Motor neuron (in vitro differentiated cells): ENCODE data around the gene ZP1. TPM values are rescaled to one million over a fixed set of nuclear protein-coding genes. Genes with fewer than 3 reads are reported as not detected.

ENCODE experiments used
- ATAC-seq, 8 experiments: fragments of 200-7000 bp; cut with Tn5 transposase; replicated peaks in 6 of 8; 2 replicates each; pipeline ENCODE4 v1.8.0; 2021; ENCODE audit warnings: mild to moderate bottlenecking in 8 of 8, moderate library complexity in 8 of 8
- H3K27ac ChIP-seq, 2 donors: fragments of 250-450 bp; sonication (Bioruptor Pico); 2 replicates each; pipeline ENCODE4 v1.9.0; 2021; ENCODE audit warnings: antibody characterized with exemption in 2 of 2, mild to moderate bottlenecking in 2 of 2, moderate library complexity in 1 of 2
- H3K4me1 ChIP-seq, 2 donors: fragments of 250-450 bp; sonication (Bioruptor Pico); replicated peaks in 1 of 2; 2 replicates each; pipeline ENCODE4 v1.6.1; 2021; ENCODE audit warnings: antibody characterized with exemption in 2 of 2, mild to moderate bottlenecking in 2 of 2, moderate library complexity in 1 of 2
- H3K4me3 ChIP-seq, 5 donors: fragments of 250-450 bp; sonication (Bioruptor Pico); 2 replicates each; pipeline ENCODE4 v1.9.0; 2021; ENCODE audit warnings: antibody characterized with exemption in 5 of 5, mild to moderate bottlenecking in 5 of 5, moderate library complexity in 4 of 5
- WGBS, 10 experiments: fragments of 450-650 bp; shearing (Covaris generic); methylation state at CpG; one replicate each; pipeline ENCODE4 v1.0.0; 2022; 5-methylcytosine and 5-hydroxymethylcytosine counted together
- in situ Hi-C, 9 experiments: fragments of 400-800 bp; cut with MboI; loops; one replicate each; pipeline ENCODE4 v1.15.0; 2021; ENCODE audit warnings: low sequenced_read_pairs in 9 of 9, low pct_unique_long_range_greater_than_20kb in 2 of 9; ENCODE audit not compliant: unreplicated experiment in 9 of 9
- total RNA-seq, 8 experiments: library from RNA; unstranded; fragments of 300-600 nt; gene quantifications; 2 replicates each; pipeline versions ENCODE4 v1.2.3 to v1.2.4, GENCODE V29; 2022

ZP1 gene
- total RNA-seq, 8 experiments from 2014 or later = 0.56 to 0.95 (median 0.65) TPM; not detected in 4

- WGBS, 10 experiments = 44 to 95% (median 83%) methylated on average over 1 to 5 of the region's 5 CpGs; no CpG with 5 or more reads in 3 of the 10 experiments
- ATAC-seq = no peak
- Histone ChIP-seq H3K27ac (no peak overlapping the region), H3K4me3 (no peak overlapping the region), H3K4me1 (peaks cover 7 to 8% of the 10 kb centered on the region in 2 donors)
- in situ Hi-C loops = no loop called here
Measured at GRCh38 chr11:60857378-60858232, 9.7 kb upstream of the ZP1 start.

- no peak overlapping the region for H3K27ac ChIP-seq
- 20 to 100% (median 88%) methylated on average over 1 to 6 of the region's 8 CpGs; no CpG with 5 or more reads in 1 of the 10 experiments for WGBS, 10 experiments
- H3K4me1 ChIP-seq = peaks cover 7 to 8% of the 10 kb centered on the region in 2 donors
- H3K4me3 ChIP-seq = no peak overlapping the region
- no peak for ATAC-seq
- in situ Hi-C loops = no loop called here
Measured at GRCh38 chr11:60858236-60858635, 9.1 kb upstream of the ZP1 start.

DNA sequence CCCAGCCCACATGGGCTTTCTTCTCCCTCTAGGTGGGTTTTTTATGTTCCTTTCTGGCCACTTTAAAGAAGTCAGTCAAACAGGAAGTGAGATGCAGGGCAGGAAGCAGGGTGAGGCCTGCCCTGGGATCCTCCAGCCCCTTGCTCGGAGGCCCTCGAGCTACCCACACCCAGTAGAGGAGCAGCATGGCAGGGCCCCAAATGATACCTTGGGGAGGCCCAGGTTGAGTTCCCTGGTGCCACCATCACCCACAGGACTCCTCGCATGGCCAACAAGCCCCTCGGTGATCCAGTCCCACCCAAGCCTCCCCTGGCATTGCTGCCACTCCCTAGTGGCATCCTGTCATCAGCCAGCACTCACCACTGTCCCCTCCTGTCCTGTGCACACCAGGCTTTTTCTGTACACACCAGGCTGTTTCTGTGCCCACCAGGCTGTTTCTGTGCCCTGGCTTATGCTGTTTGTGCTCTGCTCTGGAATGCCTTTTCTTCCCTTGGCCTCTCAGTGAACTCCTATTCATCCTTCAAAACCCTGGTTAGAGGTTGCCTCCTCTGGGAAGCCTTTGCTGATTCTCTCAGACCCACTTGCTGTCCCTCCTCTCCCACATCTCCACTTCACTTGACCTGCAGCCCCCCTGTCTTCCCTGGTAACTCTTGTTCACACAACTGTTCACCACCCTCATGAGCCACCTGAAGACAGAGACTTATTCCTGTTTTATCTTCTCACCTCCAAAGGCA, 8.4 kb upstream of the ZP1 start:
- 60 to 100% (median 82%) methylated on average over 1 to 2 of the region's 4 CpGs; no CpG with 5 or more reads in 4 of the 10 experiments for WGBS, 10 experiments
- in situ Hi-C loops = no loop called here
- no peak overlapping the region for H3K4me3 ChIP-seq
- H3K27ac ChIP-seq = no peak overlapping the region
- no peak for ATAC-seq
- H3K4me1 ChIP-seq = peaks cover 7 to 8% of the 10 kb centered on the region in 2 donors

DNA sequence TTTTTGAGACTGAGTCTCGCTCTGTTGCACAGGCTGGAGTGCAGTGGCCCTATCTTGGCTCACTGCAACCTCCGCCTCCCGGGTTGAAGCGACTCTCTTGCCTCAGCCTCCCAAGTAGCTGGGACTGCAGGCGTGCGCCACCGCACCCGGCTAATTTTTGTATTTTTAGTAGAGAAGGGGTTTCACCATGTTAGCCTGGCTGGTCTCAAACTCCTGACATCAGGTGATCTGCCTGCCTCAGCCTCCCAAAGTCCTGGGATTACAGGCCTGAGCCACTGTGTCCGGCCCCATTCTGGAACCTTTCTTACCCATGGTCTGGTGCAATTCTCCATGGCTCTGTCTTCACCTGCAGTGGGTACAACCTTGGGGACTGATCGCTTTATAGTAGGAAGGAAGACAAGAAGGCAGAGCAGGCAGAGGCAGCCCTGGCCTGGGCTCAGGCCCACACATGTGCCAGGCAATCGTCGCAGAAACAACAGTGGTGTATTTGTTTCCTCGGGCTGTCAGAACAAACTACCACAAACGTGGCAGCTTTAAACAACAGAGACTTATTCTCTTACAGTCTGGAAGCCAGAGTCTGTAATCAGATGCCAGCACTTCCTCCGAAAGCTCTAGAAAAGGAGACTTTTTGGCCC, 7.6 kb upstream of the ZP1 start:
- no peak for ATAC-seq
- H3K27ac ChIP-seq = no peak overlapping the region
- WGBS, 10 experiments = 40 to 100% (median 89%) methylated on average over 1 to 7 of the region's 15 CpGs; no CpG with 5 or more reads in 2 of the 10 experiments
- H3K4me1 ChIP-seq = peaks cover 7 to 8% of the 10 kb centered on the region in 2 donors
- in situ Hi-C loops = no loop called here
- H3K4me3 ChIP-seq = no peak overlapping the region

DNA sequence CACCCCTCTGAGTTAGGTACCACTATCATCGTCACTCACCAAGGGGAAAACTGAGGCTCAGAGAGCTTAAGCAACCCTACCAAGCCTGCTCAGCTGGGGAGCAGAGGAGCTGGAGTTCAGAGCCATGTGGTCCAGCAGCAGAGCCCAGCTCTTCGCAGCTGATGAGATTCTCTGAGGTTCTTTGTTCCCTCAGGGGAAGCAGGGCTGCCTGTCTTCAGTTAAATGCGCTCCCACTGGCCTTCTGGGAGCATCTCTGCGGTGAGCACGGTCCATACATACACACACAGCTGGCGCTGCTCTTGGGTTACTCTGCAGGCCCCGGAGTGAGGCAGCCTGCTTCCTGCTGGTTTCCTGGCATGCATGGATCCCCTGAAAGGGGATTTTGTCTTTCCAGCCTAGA, 6.4 kb upstream of the ZP1 start:
- WGBS, 10 experiments = 46 to 92% (median 90%) methylated on average over 2 of the region's 7 CpGs; no CpG with 5 or more reads in 7 of the 10 experiments
- Histone ChIP-seq H3K27ac (no peak overlapping the region), H3K4me1 (peaks cover 0 to 4% of the 10 kb centered on the region in 2 donors), H3K4me3 (no peak overlapping the region)
- ATAC-seq = no peak
- in situ Hi-C loops = no loop called here

- in situ Hi-C loops = no loop called here
- 67 to 97% (median 91%) methylated on average over 1 to 5 of the region's 9 CpGs; no CpG with 5 or more reads in 6 of the 10 experiments for WGBS, 10 experiments
- H3K4me1 ChIP-seq = no peaks in the 10 kb centered on the region
- no peak overlapping the region for H3K27ac ChIP-seq
- H3K4me3 ChIP-seq = no peak overlapping the region
- no peak for ATAC-seq
Measured at GRCh38 chr11:60862171-60862570, 5.2 kb upstream of the ZP1 start.

GRCh38 chr11:60863550-60864521, 3.5 kb upstream of the ZP1 start:
- no peak overlapping the region for H3K27ac ChIP-seq
- no peak for ATAC-seq
- WGBS, 10 experiments = 43 to 95% (median 81%) methylated on average over 1 to 12 of the region's 16 CpGs; no CpG with 5 or more reads in 1 of the 10 experiments
- H3K4me3 ChIP-seq = no peak overlapping the region
- in situ Hi-C loops = no loop called here
- no peaks in the 10 kb centered on the region for H3K4me1 ChIP-seq

GRCh38 chr11:60864856-60865513, 2.4 kb upstream of the ZP1 start:
- Histone ChIP-seq H3K27ac (no peak overlapping the region), H3K4me1 (no peaks in the 10 kb centered on the region), H3K4me3 (no peak overlapping the region)
- in situ Hi-C loops = no loop called here
- peak in 1 of 8 experiments; percentile 14 for ATAC-seq
- WGBS, 10 experiments = 0 to 80% (median 40%) methylated on average over 1 to 3 of the region's 7 CpGs; no CpG with 5 or more reads in 6 of the 10 experiments

GRCh38 chr11:60867871-60868681, 734 bp downstream of the ZP1 start:
- ATAC-seq = no peak
- in situ Hi-C loops = no loop called here
- 66 to 100% (median 86%) methylated on average over 1 to 8 of the region's 10 CpGs; no CpG with 5 or more reads in 3 of the 10 experiments for WGBS, 10 experiments
- H3K4me1 ChIP-seq = no peaks in the 10 kb centered on the region
- H3K27ac ChIP-seq = no peak overlapping the region
- H3K4me3 ChIP-seq = no peak overlapping the region

GRCh38 chr11:60868682-60869450, 1.5 kb downstream of the ZP1 start:
- Histone ChIP-seq H3K4me1 (no peaks in the 10 kb centered on the region), H3K4me3 (no peak overlapping the region), H3K27ac (no peak overlapping the region)
- in situ Hi-C loops = no loop called here
- ATAC-seq = no peak
- WGBS, 10 experiments = 40 to 90% (median 67%) methylated on average over 1 to 4 of the region's 10 CpGs; no CpG with 5 or more reads in 4 of the 10 experiments

GRCh38 chr11:60869451-60869825, 2.1 kb downstream of the ZP1 start:
- WGBS, 10 experiments = 80 to 100% (median 90%) methylated on average over 1 to 4 of the region's 7 CpGs; no CpG with 5 or more reads in 6 of the 10 experiments
- in situ Hi-C loops = no loop called here

More at GRCh38 chr11:60869451-60869825, 2.1 kb downstream of the ZP1 start:
- H3K27ac ChIP-seq = no peak overlapping the region
- no peak for ATAC-seq
- H3K4me3 ChIP-seq = no peak overlapping the region
- no peaks in the 10 kb centered on the region for H3K4me1 ChIP-seq
